GM23338 (cell line): ENCODE measurements around the gene MED9. TPM values are rescaled to one million over a fixed set of nuclear protein-coding genes. Genes with fewer than 3 reads are reported as not detected.

Source experiments
- ATAC-seq: fragments of 200-7000 bp; cut with Tn5 transposase; 3 replicates; pipeline ENCODE4 v1.9.1; 2020
- DNase-seq: peaks from one replicate; pipeline ENCODE4 v3.0.0-alpha.2; 2015; ENCODE audit warnings: low spot score
- H2AFZ ChIP-seq: fragments of 200-600 bp; sonication (generic); 2 replicates; pipeline ENCODE4 v1.8.0; 2016; ENCODE audit warnings: antibody characterized with exemption, mild to moderate bottlenecking, moderate library complexity
- H3F3A ChIP-seq: fragments of 200-600 bp; sonication (generic); replicated peaks from 2 replicates; pipeline ENCODE4 v1.8.0; 2017; ENCODE audit warnings: antibody characterized with exemption, mixed run types, low read depth
- H3K27ac ChIP-seq: fragments of 200-600 bp; sonication (generic); 2 replicates; pipeline ENCODE4 v1.6.1; 2016; ENCODE audit warnings: low read depth
- H3K27me3 ChIP-seq: fragments of 200-600 bp; sonication (generic); 2 replicates; pipeline ENCODE4 v1.8.0; 2016; ENCODE audit warnings: mild to moderate bottlenecking, mixed run types, moderate library complexity; ENCODE audit not compliant: insufficient read depth
- H3K36me3 ChIP-seq: fragments of 200-600 bp; sonication (generic); 2 replicates; pipeline ENCODE4 v1.8.0; 2016; ENCODE audit warnings: mild to moderate bottlenecking; ENCODE audit not compliant: insufficient read depth
- H3K4me1 ChIP-seq: fragments of 200-600 bp; sonication (generic); 2 replicates; pipeline ENCODE4 v1.8.0; 2016; ENCODE audit warnings: mild to moderate bottlenecking, moderate library complexity; ENCODE audit not compliant: insufficient read depth
- H3K4me2 ChIP-seq: fragments of 200-600 bp; sonication (generic); 2 replicates; pipeline ENCODE4 v1.7.1; 2017; ENCODE audit warnings: mixed run types
- H3K4me3 ChIP-seq: fragments of 200-600 bp; sonication (generic); 2 replicates; pipeline ENCODE4 v1.6.1; 2016; ENCODE audit warnings: mixed run types
- H3K79me2 ChIP-seq: fragments of 200-600 bp; sonication (generic); replicated peaks from 2 replicates; pipeline ENCODE4 v1.8.0; 2017; ENCODE audit warnings: mild to moderate bottlenecking; ENCODE audit not compliant: insufficient read depth
- H3K9me2 ChIP-seq: fragments of 200-600 bp; sonication (generic); 2 replicates; pipeline ENCODE4 v1.8.0; 2017; ENCODE audit not compliant: insufficient read depth
- H4K20me1 ChIP-seq: fragments of 200-600 bp; sonication (generic); replicated peaks from 2 replicates; pipeline ENCODE4 v1.8.0; 2017; ENCODE audit warnings: mild to moderate bottlenecking; ENCODE audit not compliant: insufficient read depth
- H3K27ac Mint-ChIP-seq: 2 replicates; pipeline ENCODE4 v1.8.0; 2020; ENCODE audit warnings: inconsistent platforms, mild to moderate bottlenecking, moderate library complexity, mixed read lengths
- H3K27me3 Mint-ChIP-seq: 3 replicates; pipeline ENCODE4 v1.8.0; 2022; ENCODE audit warnings: low read depth, mild to moderate bottlenecking, moderate library complexity, mixed read lengths, inconsistent platforms; ENCODE audit not compliant: insufficient read depth, poor library complexity
- H3K36me3 Mint-ChIP-seq: 3 replicates; pipeline ENCODE4 v1.8.0; 2021; ENCODE audit warnings: low read depth, mild to moderate bottlenecking, inconsistent platforms, moderate library complexity, mixed read lengths
- H3K4me1 Mint-ChIP-seq: 3 replicates; pipeline ENCODE4 v1.8.0; 2020; ENCODE audit warnings: mild to moderate bottlenecking, inconsistent platforms, mixed read lengths
- H3K4me3 Mint-ChIP-seq: 3 replicates; pipeline ENCODE4 v1.8.0; 2021; ENCODE audit warnings: moderate library complexity, mild to moderate bottlenecking, inconsistent platforms, mixed read lengths
- H3K9me3 Mint-ChIP-seq: 3 replicates; pipeline ENCODE4 v1.8.0; 2020; ENCODE audit warnings: moderate library complexity, mild to moderate bottlenecking, inconsistent platforms, mixed read lengths
- CREB1 ChIP-seq: fragments of 250-450 bp; sonication (Bioruptor Pico); IDR thresholded peaks from 2 replicates; pipeline ENCODE4 v1.5.0; 2020; ENCODE audit warnings: low read depth, mild to moderate bottlenecking, moderate library complexity
- CTCF ChIP-seq, 2 experiments: fragments of 200-600 bp in 1 of 2; sonication (generic) in 1 of 2; conservative IDR thresholded peaks; 2 replicates each; pipeline versions ENCODE4 v1.5.1 to v1.6.1; 2016 to 2017; ENCODE audit warnings: antibody characterized with exemption in 2 of 2, low read depth in 2 of 2, mild to moderate bottlenecking in 2 of 2, moderate library complexity in 1 of 2
- ETS1 ChIP-seq: IDR thresholded peaks from 2 replicates; pipeline ENCODE4 v1.6.1; 2016; ENCODE audit warnings: antibody characterized with exemption
- EZH2 ChIP-seq: fragments of 200-600 bp; sonication (generic); IDR thresholded peaks from one replicate; pipeline ENCODE4 v1.8.0; 2017; ENCODE audit warnings: antibody characterized with exemption, mild to moderate bottlenecking, low read depth; ENCODE audit not compliant: unreplicated experiment
- EZH2phosphoT487 ChIP-seq: fragments of 200-600 bp; sonication (generic); IDR thresholded peaks from one replicate; pipeline ENCODE4 v1.8.1; 2018; ENCODE audit warnings: antibody characterized with exemption; ENCODE audit not compliant: unreplicated experiment
- JUNB ChIP-seq: IDR thresholded peaks from one replicate; pipeline ENCODE4 v1.6.1; 2016; ENCODE audit warnings: antibody characterized with exemption; ENCODE audit not compliant: unreplicated experiment
- NANOG ChIP-seq: IDR thresholded peaks from 2 replicates; pipeline ENCODE4 v1.6.1; 2016; ENCODE audit warnings: antibody characterized with exemption, borderline replicate concordance
- POLR2AphosphoS5 ChIP-seq: IDR thresholded peaks from 2 replicates; pipeline ENCODE4 v1.6.1; 2016; ENCODE audit warnings: antibody characterized with exemption, low read depth
- REST ChIP-seq: IDR thresholded peaks from one replicate; pipeline ENCODE4 v1.6.1; 2018; ENCODE audit warnings: antibody characterized with exemption; ENCODE audit not compliant: unreplicated experiment
- STAT1 ChIP-seq: IDR thresholded peaks from one replicate; pipeline ENCODE4 v1.6.1; 2016; ENCODE audit warnings: antibody characterized with exemption; ENCODE audit not compliant: unreplicated experiment
- ZNF114 ChIP-seq: fragments of 250-450 bp; sonication (Bioruptor Pico); IDR thresholded peaks from 2 replicates; pipeline ENCODE4 v1.5.0; 2020; ENCODE audit warnings: mild to moderate bottlenecking, moderate library complexity
- ZNF331 ChIP-seq: fragments of 250-450 bp; sonication (Bioruptor Pico); IDR thresholded peaks from 2 replicates; pipeline ENCODE4 v1.5.0; 2020; ENCODE audit warnings: low read depth, mild to moderate bottlenecking, moderate library complexity
- ZNF462 ChIP-seq: fragments of 250-450 bp; sonication (Bioruptor Pico); IDR thresholded peaks from 2 replicates; pipeline ENCODE4 v1.5.0; 2020; ENCODE audit warnings: mild to moderate bottlenecking, moderate library complexity
- polyA plus RNA-seq: library from polyadenylated mRNA; unstranded; fragments of >200 nt; fragmentation: Nextera tagmentation; extraction: Ambion mirVana; gene quantifications from 2 replicates; pipeline ENCODE4 v1.2.1, GENCODE V29; 2016
- total RNA-seq: library from RNA; depleted of rRNA; stranded (reverse); fragments of >200 nt; shearing (Covaris generic); gene quantifications from 2 replicates; pipeline ENCODE4 v1.2.3, GENCODE V29; 2014

Gene MED9
- total and polyA plus RNA-seq, 2 experiments from 2014 or later: 17.3 to 19.9 TPM

- DNase-seq: no peak
- Mint-ChIP-seq H3K9me3 (no peaks in the 10 kb centered on the region), H3K27me3 (peaks cover 2% of the 10 kb centered on the region), H3K4me3 (no peak overlapping the region), H3K27ac (no peak overlapping the region), H3K36me3 (no peaks in the 10 kb centered on the region), H3K4me1 (peaks cover 14% of the 10 kb centered on the region)
- H3K27ac ChIP-seq: no peak overlapping the region
- no peak overlapping the region for H3K4me3 ChIP-seq
- H3K9me2 ChIP-seq: no peaks in the 10 kb centered on the region
- no peaks in the 10 kb centered on the region for H3K27me3 ChIP-seq
- H3K4me1 ChIP-seq: peaks cover 4% of the 10 kb centered on the region; the same call in 1 of the 2 replicates
- H2AFZ ChIP-seq: no peak overlapping the region
- H3K4me2 ChIP-seq: no peak overlapping the region
- H3K79me2 ChIP-seq: no peaks in the 10 kb centered on the region
- ATAC-seq: no peak
- no peak for TF ChIP-seq CTCF (conservative IDR thresholded peaks at IDR 0.05; ENCODE audit: low read depth in 2 of 2)
- TF ChIP-seq ZNF462 (CRISPR knock-in tag): no peak
- no peak for TF ChIP-seq REST
- no peak for TF ChIP-seq ETS1
- no peak for TF ChIP-seq ZNF331 (CRISPR knock-in tag)
- TF ChIP-seq JUNB: no peak
- no peak for TF ChIP-seq POLR2AphosphoS5
- no peak for TF ChIP-seq STAT1
- TF ChIP-seq CREB1 (CRISPR knock-in tag): no peak
- no peak for TF ChIP-seq EZH2phosphoT487
- TF ChIP-seq ZNF114 (CRISPR knock-in tag): no peak
- TF ChIP-seq EZH2: no peak
- TF ChIP-seq NANOG: no peak
- no peaks in the 10 kb centered on the region for H4K20me1 ChIP-seq
- H3K36me3 ChIP-seq: no peaks in the 10 kb centered on the region
- H3F3A ChIP-seq: no peaks in the 10 kb centered on the region
These were observed 28.1 kb upstream of the MED9 start for GRCh38 chr17:17448723-17449122.
